Keratinocyte (primary cell): ENCODE measurements around the gene LRRC8C.

Source experiments
- EZH2 ChIP-seq: IDR thresholded peaks from one replicate; pipeline ENCODE4 v1.6.1; 2012; ENCODE audit warnings: inconsistent platforms, mild to moderate bottlenecking, low read length, moderate library complexity
- TF ChIP-seq, protein P1 (sequence below), 3 experiments: IDR thresholded peaks in 1 of 3; conservative IDR thresholded peaks in 1 of 3; optimal IDR thresholded peaks in 1 of 3; 2 replicates in 2 of 3; 3 replicates in 1 of 3; pipeline versions ENCODE3 to v1.5.1; 2011; ENCODE audit warnings: low read length in 3 of 3, mild to moderate bottlenecking in 3 of 3, moderate library complexity in 2 of 3, control low read depth in 1 of 3, inconsistent platforms in 1 of 3; ENCODE audit not compliant: insufficient read depth in 2 of 3; ENCODE audit errors: extremely low read depth in 1 of 3

DNA sequence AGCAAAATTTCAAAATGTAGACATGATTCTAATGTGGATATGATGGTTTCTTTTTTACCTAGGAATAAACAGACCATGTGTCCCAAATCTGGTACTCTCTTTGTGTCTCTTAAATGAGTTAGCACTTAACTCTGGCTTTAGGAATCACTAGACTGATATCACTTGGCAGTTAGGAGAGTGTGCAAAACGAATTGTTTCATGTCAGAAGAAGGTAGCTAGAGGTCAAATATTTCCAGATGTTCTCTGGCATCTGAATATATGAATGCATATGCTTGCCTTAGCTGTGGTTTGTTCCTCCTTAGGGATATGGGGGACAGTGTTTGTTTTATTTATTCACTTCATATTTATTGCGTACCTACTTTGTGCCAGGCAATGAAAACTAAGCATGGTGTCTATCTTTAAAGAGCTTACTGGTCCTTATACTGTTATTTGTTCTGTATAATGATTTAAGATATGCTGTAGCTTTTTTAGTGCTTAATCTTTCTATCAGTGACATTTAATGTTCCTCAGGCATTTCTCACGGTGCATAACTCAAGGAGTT is 65.2 kb downstream of the LRRC8C start:
- TF ChIP-seq, protein P1, sequence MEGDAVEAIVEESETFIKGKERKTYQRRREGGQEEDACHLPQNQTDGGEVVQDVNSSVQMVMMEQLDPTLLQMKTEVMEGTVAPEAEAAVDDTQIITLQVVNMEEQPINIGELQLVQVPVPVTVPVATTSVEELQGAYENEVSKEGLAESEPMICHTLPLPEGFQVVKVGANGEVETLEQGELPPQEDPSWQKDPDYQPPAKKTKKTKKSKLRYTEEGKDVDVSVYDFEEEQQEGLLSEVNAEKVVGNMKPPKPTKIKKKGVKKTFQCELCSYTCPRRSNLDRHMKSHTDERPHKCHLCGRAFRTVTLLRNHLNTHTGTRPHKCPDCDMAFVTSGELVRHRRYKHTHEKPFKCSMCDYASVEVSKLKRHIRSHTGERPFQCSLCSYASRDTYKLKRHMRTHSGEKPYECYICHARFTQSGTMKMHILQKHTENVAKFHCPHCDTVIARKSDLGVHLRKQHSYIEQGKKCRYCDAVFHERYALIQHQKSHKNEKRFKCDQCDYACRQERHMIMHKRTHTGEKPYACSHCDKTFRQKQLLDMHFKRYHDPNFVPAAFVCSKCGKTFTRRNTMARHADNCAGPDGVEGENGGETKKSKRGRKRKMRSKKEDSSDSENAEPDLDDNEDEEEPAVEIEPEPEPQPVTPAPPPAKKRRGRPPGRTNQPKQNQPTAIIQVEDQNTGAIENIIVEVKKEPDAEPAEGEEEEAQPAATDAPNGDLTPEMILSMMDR (optimal IDR thresholded peaks at IDR 0.05 in 1 of 3, IDR thresholded peaks at IDR 0.05 in 1 of 3, conservative IDR thresholded peaks at IDR 0.05 in 1 of 3; ENCODE audit: extremely low read depth in 1 of 3, insufficient read depth in 2 of 3, low read length in 3 of 3) = no peak
- no peak for TF ChIP-seq EZH2
